GM18498 (cell line): Measurements from ENCODE around the gene PHLDB3.
"Not testable (repeated sequence)": the region's sequence is repeated elsewhere in the genome, so short reads cannot be mapped to it uniquely, and the experiment has no call there.

Experiments
- ATAC-seq: cut with Tn5 transposase; IDR thresholded peaks from one replicate; pipeline ENCODE4 v1.9.1; 2021; ENCODE audit warnings: mild to moderate bottlenecking, moderate library complexity; ENCODE audit not compliant: unreplicated experiment

Gene PHLDB3

DNA sequence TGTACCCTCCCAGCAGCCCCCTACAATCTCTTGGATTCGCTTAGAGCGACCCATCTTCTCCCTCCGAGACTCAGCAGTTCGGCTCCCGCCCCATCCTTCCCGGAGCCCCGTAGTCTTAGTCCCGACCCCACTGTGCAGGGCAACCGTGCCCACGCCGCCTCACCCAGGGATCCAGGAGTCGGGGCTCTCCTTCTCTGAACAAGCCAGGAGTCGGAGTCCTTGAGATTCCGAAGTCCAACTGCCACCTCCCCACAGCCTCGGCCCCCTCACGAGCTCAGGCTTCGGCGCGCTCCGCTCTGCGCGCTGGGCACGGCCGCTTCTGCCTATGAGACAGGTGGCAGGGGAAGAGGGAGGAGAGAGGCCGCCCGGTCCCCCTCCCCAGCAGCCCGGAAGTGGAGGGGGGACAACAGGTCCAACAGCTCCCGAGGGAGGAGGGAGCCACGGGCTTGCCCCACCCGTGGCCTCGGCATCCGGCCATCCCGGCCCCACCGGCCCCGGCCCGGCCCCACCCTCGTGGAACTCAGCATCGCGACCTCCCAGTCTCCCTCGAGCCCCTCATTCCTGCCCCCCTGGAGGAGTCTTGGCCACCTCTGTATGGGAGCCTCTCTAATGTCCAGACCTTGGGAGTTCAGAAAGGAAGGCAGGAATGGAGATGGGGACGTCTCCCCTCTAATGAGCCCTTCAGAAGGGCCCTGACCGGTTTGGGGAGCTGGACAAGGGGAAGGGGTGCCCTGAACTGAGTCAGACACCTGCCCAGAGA is at the start of gene PHLDB3:
Gene PHLDB3, minus strand, starts transcription at position 321 of the 760 bp plus-strand sequence. CDS start 628 bp downstream, outside the sequence.
- ATAC-seq: peak; percentile 24

DNA sequence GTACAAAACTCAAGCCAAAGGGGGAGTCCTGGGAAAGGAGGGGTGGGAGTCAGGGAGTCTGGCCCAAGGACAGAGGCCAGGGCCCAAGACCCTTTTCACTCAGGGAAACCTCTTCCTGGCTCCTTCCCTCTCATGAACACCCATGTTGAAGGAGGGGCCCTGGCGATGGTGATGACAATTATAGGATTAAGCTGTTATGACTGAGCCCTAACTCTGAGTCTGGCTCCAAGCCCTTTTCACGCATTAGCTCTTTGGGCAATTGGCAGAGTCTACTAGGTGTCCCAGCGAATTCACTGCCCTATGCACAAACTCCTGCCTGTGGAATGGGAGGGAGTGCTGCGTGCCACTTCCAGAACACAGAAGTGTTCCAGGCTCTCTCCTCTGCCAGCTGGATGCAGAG is 49.1 kb upstream of the PHLDB3 start:
- no peak for ATAC-seq

DNA sequence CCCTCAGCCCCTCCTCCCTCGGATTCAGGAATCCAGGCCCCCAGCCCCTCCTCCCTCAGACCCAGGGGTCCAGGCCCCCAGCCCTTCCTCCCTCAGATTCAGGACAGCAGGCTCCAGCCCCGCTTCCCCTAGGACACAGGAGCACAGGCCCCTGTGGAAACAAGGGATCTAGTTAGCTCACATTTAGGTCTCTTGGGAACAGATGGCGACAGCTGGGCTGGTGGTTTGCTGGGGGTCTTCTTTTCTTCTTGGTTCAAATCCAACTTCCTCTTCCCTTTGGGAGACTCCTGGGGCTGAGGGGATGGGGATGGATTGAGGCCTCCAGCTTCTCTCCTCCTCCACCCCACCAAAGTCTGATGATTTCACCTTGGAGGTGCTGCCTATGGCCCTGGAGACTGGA is 48.1 kb upstream of the PHLDB3 start:
- ATAC-seq: no peak

DNA sequence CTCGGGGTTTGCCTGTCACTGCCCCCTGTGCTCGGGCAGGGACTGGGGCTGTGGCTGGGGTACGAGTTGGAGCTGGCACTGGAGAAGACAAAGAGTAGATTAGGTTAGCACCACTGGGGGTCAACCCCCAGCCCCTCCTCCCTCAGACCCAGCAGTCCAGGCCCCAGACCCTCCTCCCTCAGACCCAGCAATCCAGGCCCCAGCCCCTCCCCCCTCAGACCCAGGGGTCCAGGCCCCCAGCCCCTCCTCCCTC is 47.6 kb upstream of the PHLDB3 start:
- ATAC-seq: no peak

DNA sequence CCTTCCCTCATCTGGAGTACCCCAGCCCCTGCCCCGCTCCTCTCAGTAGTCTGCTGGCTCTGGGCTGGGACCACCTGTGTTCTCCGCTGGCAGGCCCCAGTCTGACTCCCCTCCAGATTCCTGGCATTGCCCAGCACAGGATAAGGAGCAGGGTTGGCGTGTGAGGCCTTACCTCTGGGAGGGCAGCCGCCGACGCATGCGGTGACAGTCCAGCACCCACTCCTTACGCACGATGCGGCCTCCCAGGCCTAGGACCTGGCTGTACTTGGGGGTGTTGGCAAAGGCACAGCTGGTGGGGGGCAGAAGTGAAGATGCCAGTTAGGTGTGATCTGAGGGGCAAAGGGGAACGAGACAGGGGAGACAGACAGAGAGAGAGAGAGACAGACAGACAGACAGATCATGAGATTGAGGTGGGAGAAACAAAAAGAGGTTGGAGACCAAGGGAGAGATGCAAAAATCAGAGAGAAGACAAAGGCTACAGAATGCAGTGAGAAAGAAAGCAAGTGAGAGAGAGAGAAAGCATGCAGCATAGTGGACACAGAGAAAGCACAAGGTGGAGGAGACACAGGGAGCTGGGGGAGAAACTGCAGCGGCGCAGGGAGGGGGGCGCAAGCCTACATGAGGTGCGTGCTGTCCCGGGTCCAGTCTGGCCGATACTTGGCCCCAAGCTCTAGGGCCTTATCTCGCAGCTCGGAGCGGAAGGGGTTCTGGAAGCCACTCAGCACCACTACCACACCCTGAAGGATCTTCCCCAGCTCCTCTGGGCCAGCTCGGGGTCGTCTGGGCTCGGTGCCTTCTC is 47.1 kb upstream of the PHLDB3 start:
- ATAC-seq: no peak

DNA sequence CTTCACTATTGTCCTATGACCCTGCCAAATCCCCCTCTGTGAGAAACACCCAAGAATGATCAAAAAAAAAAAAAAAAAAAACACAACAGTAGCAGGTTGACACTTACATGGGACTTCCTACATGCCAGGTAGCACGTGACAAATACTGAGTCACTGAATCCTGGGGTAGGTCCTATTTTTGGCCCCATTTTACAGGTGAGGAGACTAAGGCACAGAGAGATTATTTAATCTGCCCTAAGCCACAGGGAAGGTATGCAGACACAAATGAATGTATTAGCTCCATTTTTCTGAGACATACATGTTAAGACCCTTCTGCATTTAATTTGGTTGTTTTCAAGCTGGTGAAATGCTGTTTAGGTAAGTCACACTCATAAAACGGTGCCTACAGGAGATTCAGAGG is 44.2 kb upstream of the PHLDB3 start:
- no peak for ATAC-seq

DNA sequence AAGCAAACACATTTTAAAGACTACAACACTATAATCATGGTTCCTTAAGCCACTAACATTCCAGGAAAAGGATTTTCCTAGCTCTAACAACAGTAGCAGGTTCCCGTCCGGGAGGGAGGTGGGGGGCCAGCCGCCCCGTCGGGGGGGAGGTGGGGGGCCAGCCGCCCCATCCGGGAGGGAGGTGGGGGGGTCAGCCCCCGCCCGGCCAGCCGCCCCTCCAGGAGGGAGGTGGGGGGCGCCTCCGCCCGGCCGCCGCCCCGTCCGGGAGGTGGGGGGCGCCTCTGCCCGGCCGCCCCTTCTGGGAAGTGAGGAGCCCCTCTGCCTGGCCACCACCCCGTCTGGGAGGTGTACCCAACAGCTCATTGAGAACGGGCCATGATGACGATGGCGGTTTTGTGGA is 43.4 kb upstream of the PHLDB3 start:
- ATAC-seq: not testable (repeated sequence)

DNA sequence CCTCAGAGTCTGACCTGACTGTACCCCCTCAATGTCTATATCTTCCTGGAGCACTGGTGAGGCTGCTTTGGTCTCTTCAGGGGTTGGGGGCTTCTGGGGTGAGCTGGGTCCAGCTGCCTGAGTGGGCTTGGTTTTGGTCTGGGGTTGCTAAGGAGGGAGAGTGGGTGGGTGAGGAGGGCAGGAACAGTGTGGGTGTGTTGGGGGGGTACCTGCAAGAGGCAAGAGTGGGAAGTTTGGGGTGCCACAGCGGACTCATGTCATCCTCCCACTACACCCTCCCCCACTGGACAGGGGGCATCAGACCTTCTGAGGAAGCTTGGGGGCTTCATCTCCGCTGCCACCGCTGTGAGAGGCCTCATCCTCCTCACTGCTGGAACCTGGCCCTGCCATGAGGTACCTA is 42.0 kb upstream of the PHLDB3 start:
- ATAC-seq: no peak

DNA sequence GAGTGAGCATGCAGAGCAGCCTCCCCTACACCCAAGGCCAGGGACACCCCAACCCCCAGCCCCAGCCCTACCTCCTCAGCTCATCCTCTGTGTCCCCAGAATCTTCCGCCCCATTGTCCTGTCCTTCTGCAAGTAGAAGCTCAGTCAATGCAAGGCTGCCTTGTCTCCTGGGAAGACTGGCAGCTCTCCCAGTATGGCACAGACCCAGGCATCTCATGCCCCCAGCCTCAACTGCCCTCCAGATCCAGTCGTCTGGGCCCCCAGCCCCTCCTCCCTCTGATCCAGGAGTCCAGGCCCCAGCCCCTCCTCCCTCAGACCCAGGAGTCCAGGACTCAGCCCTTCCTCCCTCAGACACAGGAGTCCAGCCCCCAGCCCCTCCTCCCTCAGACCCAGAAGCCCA is 41.4 kb upstream of the PHLDB3 start:
- no peak for ATAC-seq

DNA sequence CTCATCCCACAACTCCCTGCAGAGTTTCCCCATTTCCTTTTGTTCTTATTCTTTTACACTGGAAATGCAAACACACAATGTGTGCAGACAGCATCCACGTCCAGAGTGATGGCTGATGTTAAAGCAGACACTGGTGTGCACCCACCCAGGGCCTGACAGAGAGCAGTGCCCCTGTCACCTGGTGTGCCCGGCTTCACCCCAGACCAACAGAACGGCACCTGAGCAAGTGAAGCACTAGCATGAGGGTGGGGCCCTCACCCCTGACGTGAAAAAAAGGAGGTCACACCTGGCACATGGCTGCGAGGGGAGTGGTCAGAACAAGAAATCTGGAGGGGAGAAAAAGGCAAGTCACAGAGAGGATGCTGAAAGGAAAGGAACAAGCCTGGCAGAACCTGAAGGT is 40.7 kb upstream of the PHLDB3 start:
- no peak for ATAC-seq

DNA sequence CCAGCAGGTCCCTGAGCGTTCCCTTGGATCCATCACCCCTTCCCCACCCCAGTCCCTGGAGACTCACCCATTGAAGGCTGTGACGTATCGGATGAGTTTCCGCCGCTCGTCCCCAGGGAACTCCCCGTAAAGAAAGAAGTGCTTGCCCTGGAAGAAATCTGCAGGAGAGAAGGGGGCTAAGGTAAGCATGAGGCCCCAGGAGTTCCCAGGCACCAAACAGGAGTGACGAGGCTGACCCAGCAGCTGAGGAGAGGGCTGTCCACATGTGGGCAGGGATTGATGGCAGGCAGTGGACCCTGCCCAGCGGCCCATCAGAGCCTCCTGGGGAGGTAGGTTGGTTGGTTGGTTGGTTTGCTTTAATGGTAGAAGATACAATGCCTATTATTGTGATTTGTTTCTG is 39.5 kb upstream of the PHLDB3 start:
- ATAC-seq: no peak

DNA sequence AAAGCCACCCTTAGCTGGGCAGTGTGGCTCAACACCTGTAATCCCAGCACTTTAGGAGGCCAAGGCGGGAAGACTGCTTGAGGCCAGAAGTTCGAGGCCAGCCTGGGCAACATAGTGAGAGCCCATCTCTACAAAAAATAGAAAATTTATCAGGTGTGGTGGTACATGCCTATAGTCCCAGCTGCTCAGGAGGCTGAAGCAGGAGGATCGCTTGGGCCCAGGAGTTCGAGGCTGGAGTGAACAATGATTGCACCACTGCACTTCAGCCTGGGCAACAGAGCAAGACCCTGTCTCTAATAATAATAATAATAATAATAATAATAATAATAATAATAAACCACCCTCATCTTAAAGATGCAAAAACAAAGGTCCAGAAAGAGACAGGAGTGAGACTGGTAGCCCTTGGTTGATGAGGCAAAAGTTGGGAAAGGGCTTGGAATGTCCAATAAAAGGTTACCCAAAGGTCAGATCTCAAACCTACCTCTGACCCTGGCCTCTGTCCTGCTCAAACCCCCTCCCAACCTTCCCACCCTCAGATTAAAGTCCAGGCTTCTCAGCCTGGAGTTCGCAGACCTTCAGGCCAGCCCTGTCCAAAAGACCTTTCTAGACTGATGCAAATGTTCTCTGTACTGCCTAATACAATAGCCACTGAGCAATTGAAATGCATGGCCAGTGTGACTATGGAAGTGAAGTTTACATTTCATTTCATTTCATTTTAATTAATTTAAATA is 37.5 kb upstream of the PHLDB3 start:
- ATAC-seq: no peak

DNA sequence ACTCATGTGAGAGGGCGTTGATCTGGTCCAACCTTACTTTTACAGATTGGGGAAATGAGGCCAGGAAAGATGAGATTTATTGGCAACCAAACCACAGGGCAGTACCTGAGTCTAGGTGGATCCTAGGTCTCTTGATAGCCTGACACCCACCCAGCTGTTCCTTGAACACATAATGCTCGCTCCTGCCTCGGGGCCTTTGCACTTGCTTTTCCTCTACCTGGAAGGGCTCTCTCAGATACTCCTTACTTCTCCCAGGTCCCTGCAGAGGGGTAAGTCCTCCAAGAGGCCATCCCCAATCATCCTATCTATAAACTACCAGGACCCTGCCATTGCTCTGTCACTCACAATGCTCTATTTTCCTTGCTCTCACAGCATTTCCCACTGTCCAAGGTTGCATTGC is 35.8 kb upstream of the PHLDB3 start:
- no peak for ATAC-seq

DNA sequence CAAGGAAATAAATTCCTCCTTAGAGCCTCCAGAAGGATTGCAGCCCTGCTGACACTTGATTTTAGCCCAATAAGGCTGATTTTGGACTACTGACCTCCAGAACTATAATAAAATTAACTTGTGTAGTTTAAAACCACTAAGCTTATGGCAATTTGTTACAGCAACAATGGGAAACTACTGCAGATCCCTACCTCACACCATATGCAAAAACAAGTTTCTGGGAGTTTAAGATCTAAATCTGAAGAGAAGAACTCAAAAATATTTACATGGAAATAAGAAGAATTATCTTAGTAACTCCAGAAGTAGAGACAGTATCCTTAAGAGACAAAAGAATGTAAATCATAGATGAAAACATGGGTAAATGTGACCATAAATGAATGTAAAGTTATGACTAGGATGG is 34.4 kb upstream of the PHLDB3 start:
- no peak for ATAC-seq

DNA sequence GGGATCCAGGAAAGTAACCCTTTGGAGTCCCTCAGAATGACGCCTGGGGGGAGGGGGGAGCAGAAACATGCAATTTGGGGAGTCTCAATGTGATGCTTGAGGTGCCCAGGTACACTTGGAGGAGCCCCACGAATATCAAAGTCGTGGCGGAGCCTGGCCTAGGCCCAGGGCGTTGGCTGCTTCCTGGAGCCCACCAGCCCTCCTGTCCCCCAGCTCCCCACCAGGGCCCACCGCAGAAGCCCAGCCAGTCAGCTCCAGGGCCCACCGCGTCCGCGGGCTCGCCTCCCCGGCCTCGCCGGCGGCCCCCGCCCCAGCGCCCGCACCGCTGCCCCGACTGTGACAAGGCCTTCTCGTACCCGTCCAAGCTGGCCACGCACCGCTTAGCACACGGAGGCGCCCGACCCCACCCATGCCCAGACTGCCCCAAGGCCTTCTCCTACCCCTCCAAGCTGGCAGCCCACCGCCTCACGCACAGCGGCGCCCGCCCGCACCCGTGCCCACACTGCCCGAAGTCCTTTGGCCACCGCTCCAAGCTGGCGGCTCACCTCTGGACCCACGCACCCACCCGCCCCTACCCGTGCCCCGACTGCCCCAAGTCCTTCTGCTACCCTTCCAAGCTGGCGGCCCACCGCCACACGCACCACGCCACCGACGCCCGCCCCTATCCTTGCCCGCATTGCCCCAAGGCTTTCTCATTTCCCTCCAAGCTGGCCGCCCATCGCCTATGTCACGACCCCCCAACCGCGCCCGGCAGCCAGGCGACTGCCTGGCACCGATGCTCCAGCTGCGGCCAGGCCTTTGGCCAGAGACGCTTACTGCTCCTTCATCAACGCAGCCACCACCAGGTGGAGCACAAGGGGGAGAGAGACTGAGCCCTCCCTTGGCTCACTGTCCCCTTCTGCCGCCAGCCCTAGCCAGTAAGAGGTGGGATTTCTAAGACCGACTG is 30.5 kb upstream of the PHLDB3 start:
- ATAC-seq: no peak

DNA sequence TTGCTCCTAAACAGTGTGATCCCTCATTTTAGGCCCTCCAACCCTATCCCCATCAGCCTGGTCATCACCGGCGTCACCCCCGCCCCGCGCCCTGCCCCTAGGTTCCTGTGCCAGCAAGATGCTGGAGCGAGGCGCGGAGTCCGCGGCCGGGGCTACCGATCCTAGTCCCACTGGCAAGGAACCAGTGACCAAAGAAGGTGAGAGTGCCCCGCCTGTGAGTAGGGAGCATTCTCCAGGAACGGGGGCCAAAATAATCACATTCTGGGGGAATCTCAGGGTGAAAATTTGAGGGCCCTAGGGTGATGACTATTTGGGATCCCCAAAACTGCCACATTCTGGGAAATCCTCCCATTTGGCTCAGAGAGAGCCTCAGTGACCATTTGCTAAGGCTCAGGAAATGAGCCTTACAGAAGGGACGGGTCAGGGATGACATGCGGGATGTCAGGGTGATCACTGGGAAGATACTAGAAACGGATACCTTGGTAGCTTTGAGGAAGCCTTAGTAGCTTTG is 29.8 kb upstream of the PHLDB3 start:
- no peak for ATAC-seq

DNA sequence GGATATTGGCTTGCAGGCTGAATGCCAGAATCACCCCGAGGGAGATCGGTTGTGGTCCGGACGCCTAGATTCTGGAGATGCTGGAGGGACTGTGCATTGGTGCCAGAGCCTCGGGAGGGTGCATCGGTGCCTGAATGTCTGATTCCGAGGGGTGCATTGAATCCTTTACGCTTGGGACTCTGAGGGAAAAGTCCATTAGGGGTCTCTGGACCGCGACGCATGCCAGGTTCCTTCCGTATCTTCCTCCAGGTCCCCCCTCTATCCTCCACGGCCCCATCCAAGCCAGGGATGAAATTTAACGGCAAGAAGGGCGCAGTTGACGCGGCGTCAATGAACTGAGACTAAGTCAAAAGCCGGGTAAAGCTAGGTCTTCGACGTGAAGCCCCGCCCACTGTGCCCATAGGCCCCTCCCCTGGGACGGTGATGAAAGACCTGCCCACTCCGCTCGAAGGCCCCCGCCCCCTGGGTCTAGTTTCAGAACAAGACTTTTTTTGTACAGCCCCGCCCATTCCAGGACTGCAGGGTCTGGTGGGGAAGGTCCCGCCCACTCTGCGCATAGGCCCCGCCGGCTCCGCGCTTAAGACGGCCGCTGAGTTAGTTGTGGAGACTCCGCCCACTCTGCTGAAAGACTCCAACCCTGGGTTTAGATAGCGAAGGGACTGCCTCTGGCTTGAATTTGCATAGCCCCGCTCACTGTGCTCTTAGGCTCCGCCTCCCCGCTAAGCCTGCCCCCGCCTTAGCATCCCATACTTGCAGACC is 29.2 kb upstream of the PHLDB3 start:
- peak; percentile 47 for ATAC-seq

DNA sequence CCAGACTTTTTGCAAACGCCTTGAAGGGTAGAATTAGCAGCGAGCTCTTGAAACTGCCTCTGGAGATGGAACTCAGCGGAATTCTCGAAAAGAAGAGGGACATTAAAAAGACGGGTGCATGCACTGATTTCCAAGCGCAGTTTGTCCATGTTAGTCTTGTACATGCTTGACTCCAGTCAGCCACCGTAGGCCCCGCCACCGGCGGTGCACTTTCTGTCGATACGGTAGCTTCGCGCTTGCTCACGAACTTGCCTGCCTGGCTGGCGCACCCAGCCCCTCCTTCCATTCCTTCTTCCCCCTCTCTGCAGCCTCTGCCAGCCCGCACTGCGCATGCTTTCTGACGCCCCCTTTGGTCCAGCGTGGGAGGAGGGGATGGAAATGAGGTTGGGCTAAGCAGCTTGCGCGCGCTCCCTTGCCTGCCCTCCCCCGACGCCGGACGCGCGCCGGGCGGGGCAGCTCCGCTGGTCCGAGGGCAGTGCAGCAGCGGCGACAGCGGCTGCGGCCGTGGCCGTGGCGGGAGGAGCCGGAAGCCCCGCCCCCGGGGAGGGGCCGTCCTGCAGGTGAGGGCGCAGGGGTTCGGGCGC is 28.5 kb upstream of the PHLDB3 start, which contains the start of gene ZNF575:
Gene ZNF575, plus strand, starts transcription at position 227 of the 584 bp plus-strand sequence. CDS start 1,235 bp downstream, outside the sequence.
- peak; percentile 65 for ATAC-seq

DNA sequence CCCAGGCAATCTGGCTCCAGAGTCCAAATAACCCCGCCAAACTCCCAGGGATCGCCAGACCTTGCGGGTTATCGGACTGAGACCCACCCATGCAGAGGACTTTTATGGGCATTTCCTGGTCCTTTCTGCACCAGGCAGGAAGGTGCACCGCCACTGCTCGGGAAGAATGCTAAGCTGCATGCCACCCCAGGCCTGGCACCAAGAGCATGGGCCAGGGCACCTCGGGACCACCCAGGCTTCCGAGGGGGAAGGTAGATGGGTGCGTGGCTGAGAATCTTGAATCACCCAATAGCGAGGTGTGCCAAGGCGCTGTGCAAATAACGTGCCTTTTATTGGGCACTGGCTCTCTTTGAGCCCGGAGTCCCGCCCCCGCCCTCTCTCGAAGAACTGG is 28.0 kb upstream of the PHLDB3 start:
- peak; percentile 14 for ATAC-seq
